SKM-1 treated with dmso at 0.1 percent for 144 hours (cell line): Measurements from ENCODE around the gene GAL3ST2.
"Not testable (repeated sequence)": the region's sequence is repeated elsewhere in the genome, so short reads cannot be mapped to it uniquely, and the experiment has no call there.

ENCODE experiments used
- DNase-seq: peaks from one replicate; lab custom pipeline; 2025; ENCODE audit not compliant: unreplicated experiment; lab: John Stamatoyannopoulos, UW

GAL3ST2 gene

DNA sequence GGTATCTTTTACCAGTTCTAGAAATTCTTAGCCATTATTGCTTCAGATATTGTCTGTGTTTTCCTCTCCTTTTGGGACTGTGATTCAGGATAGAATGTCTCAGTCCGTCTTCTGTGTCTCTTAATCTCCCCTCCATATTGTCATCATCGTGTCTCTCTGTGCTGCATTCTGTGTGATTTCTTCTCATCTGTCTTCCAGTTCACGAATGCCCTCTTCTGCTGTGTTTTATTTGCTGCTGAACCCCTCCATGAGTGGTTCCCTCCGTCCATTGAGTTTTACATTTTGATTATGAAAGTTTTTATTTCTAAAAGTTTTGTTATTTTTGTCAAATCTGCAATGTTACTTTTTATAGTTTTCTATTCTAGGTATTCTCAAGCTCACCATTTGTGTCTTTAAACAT is 30.5 kb upstream of the GAL3ST2 start:
- DNase-seq, result no peak

DNA sequence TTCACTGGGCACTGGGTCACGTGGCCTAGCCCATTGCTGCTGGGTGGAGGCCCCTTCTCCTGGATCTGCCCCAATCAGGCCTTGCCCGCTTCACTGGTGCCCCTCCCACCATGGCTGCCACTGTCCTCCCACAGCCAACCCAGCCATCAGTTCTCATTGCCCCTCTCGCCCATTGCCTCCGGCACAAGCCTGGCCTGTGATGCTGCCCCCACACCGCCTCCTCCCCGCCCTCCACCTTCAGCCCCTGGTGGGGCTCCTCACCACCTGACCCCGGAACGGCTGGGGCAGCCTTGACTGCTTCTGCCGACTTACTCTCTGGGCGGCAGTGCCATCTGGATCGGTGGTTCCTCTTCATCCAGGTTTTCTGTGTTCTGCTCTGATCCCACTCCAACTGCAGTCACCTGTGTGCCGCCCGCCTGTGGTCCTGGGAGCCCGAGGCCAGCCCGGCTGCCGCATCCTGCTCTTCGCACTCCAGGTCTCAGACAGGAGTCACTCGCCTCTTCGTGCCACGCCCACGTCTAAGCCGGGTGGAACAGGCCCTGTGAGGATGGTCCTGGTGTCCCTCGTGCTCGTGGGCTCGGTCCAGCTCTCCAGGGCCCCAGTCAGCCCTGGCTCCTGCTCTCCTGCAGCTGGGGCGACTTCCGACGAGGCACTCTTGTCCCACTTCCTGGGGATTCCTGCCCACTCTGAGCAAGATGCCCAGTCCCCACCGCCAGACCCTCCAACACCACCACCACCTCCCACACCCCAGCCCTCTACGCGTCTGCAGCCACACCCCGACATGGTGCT is 28.0 kb upstream of the GAL3ST2 start:
- no peak for DNase-seq

DNA sequence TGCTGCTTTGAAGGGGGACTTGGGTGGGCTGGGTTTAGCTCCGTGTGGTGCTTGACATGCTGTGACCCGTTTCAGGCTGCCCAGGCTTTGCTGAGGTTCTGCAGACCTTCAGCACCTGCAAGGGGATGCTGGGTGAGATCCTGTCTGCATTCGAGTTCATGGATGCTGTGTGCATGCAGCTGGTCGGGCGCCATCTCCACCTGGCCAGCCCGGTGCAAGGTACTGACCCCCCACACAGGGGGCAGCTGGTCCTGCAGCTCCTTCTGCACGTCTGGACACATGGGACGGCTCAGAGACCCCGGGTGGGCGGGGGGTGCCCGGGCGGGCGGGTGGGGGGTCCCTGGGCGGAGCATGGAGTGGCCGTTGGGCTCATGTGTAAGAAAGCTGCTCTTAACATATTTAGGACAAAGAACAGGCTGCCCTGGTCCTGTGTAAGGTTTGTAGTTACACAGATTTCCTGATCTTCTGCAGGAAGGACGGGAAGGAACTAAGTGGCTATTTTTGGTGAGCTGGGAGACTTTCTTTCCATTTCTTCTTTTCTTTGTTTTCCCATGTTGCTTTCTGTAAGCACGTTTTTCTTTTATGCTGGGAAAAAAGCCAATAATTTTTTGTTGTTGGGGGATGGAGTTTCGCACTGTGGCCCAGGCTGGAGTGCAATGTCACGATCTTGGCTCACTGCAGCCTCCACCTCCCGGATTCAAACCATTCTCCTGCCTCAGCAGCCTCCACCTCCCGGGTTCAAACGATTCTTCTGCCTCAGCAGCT is 26.4 kb upstream of the GAL3ST2 start:
- no peak for DNase-seq

DNA sequence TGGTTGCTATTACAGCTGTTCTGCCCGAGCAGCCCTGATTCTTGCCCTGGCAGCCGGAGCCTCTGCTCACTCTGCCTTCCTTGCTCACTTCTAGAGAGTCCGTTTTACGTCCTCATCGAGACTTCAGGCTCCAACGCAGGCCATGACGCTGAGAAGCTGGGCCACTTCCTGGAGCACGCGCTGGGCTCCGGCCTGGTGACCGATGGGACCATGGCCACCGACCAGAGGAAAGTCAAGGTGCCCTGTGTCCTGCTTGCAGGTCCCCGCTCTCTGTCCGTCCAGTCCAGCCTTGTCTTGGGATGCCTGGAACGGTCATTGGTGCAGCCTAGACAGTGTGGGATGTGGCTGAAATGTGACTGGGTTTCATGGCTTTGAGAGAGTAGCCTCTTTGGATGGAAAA is 25.5 kb upstream of the GAL3ST2 start:
- DNase-seq, result no peak

DNA sequence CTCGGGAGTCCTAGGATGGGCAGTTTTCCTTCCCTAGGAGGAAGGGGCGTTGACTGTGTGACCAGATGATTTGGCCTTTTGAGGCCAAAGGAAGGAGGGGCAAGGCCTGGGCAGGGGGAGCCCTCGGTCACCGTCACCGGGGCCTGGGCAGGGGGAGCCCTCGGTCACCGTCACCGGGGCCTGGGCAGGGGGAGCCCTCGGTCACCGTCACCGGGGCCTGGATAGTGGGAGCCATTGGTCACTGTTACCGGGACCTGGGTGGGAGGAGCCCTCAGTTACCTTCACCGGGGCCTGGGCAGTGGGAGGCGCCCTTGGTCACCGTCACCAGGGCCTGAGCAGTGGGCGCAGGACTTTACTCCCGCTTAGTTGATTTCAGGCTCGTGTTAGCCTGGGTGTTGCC is 24.8 kb upstream of the GAL3ST2 start:
- DNase-seq, result no peak

DNA sequence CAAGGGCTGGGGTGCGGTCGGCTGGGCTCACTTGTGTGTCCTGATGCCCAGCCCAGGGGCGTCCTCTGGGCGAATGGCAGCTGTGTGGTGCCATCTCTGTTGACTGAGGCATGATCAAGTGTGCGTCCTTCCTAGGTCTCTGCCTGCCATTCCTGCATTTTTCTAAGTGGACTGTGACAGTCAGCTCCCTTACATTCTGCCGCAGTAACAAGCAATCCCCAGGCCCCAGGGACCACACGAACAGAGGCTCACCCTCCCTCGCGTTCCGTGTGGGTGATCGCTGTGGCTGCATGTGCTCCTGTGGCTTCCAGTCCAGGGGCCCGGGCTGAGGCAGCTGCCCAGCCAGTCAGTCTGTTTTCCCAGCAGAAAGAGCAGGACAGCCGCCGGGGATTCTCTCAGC is 24.4 kb upstream of the GAL3ST2 start:
- no peak for DNase-seq

DNA sequence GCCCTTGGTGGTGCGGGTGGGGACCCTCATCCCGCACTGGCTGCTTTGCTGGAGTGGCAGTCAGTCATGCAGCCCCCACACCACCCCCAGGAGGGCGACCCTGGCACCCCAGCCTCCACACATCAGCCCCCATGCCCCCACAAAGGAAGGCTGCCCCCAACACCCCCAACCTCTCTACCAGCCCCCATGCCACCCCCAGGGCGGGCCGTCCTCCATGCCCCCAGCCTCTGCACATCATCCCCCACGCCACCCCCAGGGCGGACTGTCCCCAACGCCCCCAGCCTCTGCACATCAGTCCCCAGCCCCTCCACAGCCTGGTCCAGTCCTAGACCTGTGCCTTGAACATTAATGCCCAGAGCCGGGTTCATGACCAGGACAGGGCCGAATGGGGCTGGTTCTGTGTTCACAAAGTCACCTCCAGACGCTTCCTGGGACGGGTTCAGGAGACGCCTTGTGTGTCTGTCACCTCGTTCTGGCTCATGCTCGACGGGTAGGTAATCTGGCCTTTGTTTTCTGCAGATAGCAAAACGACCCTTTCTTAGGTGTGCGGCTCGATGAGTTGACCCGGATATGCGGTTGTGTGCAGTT is 23.8 kb upstream of the GAL3ST2 start:
- no peak for DNase-seq

DNA sequence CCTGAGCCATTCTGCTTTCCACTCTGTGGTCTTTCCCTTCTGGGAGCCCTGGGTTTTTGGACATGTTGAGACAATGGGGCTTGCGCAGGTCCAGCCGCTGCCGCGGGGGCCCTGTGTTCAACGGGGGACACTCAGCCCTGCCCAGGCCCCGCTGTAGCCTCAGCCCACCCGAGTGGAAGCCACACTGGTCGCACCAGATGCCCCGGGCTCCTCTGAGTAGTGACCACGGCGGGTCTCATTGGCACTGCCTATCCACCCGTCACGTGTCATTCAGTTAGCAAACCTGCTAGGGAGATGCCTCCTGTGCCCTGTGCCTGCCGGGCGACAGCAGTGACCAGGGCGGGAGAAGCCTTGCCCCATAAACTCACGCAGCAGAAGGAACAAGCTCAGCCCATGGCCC is 23.1 kb upstream of the GAL3ST2 start:
- DNase-seq, result no peak

DNA sequence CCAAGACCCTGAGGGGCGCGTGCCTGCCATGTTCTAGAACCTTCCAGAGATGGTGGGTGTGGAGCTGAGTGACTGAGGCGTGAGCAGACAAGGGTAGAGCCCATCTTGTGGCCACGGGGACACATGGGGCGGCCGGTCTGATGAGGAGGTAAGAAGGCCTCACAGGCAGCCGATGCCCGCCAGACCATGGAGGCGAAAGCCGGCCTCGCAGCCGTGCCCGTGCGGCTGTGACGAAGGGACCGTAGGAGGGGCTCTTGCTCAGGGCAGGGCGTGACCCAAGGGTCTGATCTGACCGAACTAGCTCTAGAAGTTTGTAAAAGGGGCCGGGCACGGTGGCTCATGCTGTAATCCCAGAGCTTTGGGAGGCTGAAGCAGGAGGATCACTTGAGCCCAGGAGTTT is 22.6 kb upstream of the GAL3ST2 start:
- DNase-seq, result no peak

DNA sequence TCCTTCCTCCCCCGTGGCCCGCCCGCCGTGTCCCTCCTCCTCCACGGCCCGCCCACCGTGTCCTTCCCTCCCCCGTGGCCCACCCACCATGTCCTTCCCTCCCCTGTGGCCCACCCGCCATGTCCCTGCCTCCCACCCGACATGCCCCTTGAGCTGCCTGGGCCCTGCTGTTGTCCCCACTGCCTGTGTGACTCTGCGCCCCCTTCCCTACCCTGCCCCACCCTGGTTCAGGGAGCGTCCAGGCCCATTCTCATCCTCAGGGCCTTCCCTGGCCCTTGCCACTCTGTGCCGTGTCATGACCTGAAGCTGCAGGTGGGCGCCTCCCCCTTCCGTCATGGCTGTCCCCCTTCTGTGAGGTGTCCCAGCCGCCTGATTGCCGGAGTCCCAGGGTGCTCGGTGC is 21.5 kb upstream of the GAL3ST2 start:
- no peak for DNase-seq

DNA sequence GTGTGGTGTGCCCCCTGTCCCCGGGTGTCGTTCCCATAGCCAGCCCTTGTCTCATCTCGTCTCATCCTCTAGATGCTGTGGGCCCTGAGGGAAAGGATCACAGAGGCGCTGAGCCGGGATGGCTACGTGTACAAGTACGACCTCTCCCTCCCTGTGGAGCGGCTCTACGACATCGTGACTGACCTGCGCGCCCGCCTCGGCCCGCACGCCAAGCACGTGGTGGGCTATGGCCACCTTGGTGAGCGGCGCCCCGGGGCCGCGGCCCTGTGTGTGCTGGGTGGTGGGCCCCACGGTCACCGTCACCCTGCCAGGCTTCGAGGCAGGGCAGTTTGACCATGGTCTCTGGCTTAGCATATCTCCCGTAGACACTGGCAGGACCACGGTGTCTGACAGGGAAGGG is 20.8 kb upstream of the GAL3ST2 start:
- DNase-seq, result no peak

DNA sequence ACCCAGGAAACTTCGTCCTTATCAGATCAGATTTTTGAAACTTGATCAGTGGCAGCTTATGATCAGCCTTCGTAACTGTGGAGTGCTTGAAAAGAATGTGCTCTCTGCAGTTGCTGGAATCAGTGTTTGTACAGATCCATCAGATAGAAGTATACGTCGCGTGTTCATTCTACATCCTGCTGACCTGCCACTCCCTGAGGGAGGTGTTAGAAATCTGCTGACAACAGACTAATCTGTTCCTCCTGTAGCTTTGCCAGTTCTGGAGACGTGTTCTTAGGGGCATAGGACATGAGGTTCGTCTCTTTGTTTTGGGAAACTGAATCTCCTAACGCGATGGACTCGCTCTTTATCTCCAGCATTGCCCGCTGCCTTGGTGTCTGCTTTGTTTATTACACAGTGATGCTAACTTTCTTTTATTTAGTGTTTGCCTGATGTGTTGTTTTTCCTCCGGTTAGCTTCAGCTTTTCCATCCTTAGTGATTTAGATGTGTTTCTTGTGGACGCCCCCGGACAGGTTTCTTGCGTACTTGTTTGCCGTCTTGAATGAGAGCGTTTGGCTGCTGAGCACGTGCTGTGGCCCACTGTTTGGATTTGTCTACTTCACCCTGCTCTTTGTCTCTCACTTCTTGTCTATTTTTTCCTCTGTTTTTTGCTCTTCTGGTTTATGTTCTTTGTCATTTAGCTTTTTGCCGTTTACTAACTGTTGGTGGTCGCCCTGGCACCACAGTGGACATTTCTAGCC is 17.4 kb upstream of the GAL3ST2 start:
- DNase-seq, result no peak

DNA sequence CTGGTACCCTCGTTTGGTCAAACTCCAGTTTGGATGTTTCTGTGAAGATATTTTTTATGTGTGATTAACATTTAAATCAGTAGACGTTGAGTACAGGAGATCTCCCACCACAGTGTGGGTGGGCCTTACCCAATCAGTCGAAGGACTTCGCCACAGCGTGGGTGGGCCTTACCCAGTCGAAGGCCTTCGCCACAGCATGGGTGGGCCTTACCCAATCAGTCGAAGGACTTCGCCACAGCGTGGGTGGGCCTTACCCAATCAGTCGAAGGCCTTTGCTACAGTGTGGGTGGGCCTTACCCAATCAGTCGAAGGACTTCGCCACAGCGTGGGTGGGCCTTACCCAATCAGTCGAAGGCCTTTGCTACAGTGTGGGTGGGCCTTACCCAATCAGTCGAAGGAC is 16.7 kb upstream of the GAL3ST2 start:
- not testable (repeated sequence) for DNase-seq

DNA sequence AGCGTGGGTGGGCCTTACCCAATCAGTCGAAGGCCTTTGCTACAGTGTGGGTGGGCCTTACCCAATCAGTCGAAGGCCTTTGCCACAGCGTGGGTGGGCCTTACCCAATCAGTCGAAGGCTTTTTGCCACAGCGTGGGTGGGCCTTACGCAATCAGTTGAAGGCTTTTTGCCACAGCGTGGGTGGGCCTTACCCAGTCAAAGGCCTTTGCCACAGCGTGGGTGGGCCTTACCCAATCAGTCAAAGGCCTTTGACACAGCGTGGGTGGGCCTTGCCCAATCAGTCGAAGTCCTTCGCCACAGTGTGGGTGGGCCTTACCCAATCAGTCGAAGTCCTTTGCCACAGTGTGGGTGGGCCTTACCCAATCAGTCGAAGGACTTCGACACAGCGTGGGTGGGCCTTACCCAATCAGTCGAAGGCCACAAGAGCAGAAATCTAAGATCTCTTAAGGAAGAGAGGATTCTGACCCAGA is 16.3 kb upstream of the GAL3ST2 start:
- DNase-seq, result no peak

DNA sequence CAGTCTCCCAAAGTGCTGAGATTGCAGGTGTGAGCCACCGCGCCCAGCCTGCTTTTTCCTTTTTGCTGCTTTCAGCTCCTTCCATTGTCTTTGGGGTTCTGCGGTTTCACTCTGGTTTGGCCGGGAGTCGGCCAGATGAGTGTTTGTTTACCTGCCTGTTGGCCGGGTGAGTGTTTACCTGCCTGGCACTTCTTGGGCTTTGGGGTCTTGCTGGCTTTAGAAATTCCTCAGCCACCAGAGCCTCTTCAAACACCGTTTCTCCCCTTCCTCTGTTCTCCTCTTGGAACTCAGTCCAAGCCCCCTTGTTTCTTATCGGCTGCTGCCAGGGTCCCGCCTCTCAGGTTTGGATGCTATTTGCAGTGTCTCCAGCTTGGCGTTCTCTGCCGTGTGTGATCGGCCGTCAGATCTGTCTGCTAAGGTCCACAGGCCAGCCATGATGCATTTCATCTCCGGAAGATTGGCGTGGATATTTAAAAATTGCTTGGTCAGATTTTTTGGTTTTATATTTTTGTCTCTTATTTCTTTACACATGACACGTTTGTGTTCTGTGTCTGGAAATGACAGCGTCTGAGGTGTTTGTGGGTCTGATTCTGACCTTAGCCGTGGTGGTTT is 14.2 kb upstream of the GAL3ST2 start:
- no peak for DNase-seq

DNA sequence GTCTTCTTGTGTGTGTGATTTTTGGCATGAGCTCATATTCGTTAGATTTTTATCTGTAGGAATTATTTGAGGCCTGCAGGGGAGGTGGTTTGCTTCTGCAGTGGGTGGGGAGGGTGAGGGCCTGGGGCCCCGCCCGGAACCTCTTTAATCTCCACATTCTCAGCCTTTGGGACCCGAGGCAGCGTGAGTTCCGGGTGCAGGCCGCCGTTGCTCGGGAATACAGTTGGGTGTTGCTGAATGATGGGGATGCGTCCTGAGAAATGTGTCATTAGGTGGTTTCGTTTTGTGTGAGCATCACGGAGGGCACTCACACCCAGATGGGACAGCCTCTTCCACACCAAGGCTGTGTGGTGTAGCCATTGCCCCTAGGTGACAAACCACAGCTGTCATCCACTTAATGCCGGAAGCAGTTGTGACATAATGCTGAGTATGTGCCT is 13.7 kb upstream of the GAL3ST2 start:
- DNase-seq, result no peak

DNA sequence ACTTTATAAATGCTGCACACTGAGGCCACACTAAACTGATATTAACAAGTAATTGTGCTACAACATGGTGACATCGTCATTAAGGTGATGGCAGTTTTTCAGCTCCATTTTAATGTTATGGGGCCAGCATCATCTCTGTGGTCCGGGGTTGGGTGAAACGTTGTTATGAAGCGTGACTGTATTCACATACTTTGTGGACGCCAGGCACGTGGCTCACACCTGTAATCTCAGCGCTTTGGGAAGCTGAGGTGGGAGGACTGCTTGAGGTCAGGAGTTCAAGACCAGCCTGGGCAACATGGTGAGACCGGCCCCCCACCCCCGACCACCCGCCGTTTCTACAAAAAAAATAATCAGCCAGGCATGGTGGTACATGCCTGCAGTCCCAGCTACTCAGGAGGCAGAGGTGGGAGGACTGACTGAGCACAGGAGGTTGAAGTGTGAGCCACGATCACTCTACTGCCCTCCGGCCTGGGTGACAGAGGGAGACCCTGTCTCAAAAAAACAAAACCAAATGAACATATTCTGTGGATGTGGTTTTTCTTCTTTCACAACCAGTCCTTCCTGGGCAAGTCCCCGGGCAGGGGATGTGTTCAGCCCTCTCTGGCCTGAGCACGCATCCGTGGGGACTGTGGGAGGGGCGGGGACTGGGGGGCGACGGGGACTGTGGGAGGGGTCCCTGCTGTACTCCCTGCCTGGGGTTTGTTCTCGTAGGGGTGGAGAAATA is 12.9 kb upstream of the GAL3ST2 start:
- no peak for DNase-seq

DNA sequence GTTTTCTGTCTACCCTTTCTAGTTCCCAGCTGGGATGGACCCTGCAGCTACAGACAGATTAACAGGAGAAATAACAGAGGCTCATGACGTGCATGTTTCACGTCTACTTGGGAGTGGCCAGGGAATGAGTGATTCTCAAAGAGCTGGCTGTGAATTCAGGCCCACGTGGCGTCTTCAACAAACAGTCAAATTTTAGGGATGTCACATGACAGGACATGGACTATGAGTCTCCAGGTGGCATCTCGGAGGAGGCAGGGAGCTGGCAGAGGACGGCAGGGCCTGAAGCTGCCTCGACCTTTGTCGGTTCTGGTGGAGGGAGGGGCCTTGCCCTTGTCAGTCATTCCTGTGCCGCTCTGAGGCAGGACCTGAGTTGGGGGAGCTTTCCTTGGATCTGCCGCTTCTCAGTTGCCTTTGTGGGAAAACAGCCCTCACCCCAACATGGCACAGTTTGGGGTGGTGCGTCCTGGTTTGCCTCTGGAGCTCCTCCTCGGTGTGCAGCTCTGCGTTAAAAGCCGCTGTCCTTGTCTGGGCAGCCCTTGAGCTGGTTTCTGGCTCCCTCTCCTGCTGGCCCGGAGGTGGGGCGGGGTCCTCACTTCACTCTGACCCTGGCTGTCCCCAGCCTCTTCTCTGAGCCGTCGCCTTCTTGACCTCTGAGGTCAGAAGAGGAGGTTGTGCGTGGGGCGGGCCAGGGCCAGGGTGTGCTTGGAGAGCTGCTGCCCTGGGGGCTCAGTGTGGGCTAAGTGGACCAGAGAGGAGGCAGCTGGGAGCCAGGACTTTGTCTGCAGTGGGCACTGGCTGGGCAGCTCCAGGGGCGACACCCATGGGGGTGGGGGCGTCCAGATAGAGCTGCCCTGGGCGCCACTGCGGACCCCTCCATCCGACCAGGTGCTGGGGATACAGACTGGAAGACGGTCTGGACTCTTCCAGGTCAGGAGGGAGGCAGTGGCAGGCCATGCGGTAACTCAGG is 12.1 kb upstream of the GAL3ST2 start:
- no peak for DNase-seq
